Prostate gland (tissue), 2 donors: Measurements from ENCODE around the gene NUBP2.

Experiments
- CTCF ChIP-seq, 4 experiments: fragments of 200-600 bp in 2 of 4; fragments of 450-650 bp in 2 of 4; sonication (generic) in 2 of 4; IDR thresholded peaks; 1 replicate in 3 of 4; 2 replicates in 1 of 4; pipeline ENCODE4 v1.5.1; 2016 to 2019; ENCODE audit warnings: antibody characterized with exemption in 4 of 4, mild to moderate bottlenecking in 2 of 4, moderate library complexity in 2 of 4
- POLR2A ChIP-seq: fragments of 450-650 bp; IDR thresholded peaks from one replicate; pipeline ENCODE4 v1.6.1; 2016; ENCODE audit warnings: antibody characterized with exemption, mild to moderate bottlenecking

GRCh38 chr16:1754204-1754603 lies 28.6 kb upstream of the NUBP2 start:
- no peak for TF ChIP-seq CTCF (IDR thresholded peaks at IDR 0.05)
- TF ChIP-seq POLR2A: no peak
